Ishikawa (cell line): Measurements from ENCODE around the gene ROGDI.

Experiments used
- CEBPB ChIP-seq: IDR thresholded peaks from 2 replicates; pipeline ENCODE4 v1.6.1; 2012
- CREB1 ChIP-seq: IDR thresholded peaks from 2 replicates; pipeline ENCODE4 v1.6.1; 2012; ENCODE audit warnings: low read depth
- EGR1 ChIP-seq: IDR thresholded peaks from 2 replicates; pipeline ENCODE4 v1.6.1; 2012
- EP300 ChIP-seq: IDR thresholded peaks from 2 replicates; pipeline ENCODE4 v1.6.1; 2012; ENCODE audit warnings: borderline replicate concordance
- FOXM1 ChIP-seq: IDR thresholded peaks from 2 replicates; pipeline ENCODE4 v1.6.1; 2012; ENCODE audit warnings: low read depth, borderline replicate concordance
- MAX ChIP-seq: IDR thresholded peaks from 2 replicates; pipeline ENCODE4 v1.6.1; 2012
- NFIC ChIP-seq: IDR thresholded peaks from 2 replicates; pipeline ENCODE4 v1.6.1; 2012
- RAD21 ChIP-seq: IDR thresholded peaks from 2 replicates; pipeline ENCODE4 v1.6.1; 2012; ENCODE audit warnings: low read depth
- REST ChIP-seq: IDR thresholded peaks from 2 replicates; pipeline ENCODE4 v1.6.1; 2012; ENCODE audit warnings: low read depth, mild to moderate bottlenecking
- TAF1 ChIP-seq: IDR thresholded peaks from 2 replicates; pipeline ENCODE4 v1.6.1; 2012; ENCODE audit warnings: low read depth, mild to moderate bottlenecking
- TCF12 ChIP-seq: IDR thresholded peaks from 2 replicates; pipeline ENCODE4 v1.6.1; 2012; ENCODE audit warnings: low read depth
- TEAD4 ChIP-seq: IDR thresholded peaks from 2 replicates; pipeline ENCODE4 v1.6.1; 2012
- USF1 ChIP-seq: IDR thresholded peaks from 2 replicates; pipeline ENCODE4 v1.6.1; 2012
- YY1 ChIP-seq: IDR thresholded peaks from 2 replicates; pipeline ENCODE4 v1.6.1; 2012; ENCODE audit warnings: low read depth
- ZBTB7A ChIP-seq: IDR thresholded peaks from 2 replicates; pipeline ENCODE4 v1.6.1; 2012; ENCODE audit warnings: low read depth

ROGDI gene

GRCh38 chr16:4826980-4827379 is 24.5 kb upstream of the ROGDI start:
- TF ChIP-seq CREB1 (no peak), NFIC (no peak), YY1 (no peak), EGR1 (no peak), RAD21 (no peak), REST (no peak), USF1 (no peak), MAX (no peak), FOXM1 (no peak), ZBTB7A (no peak)

GRCh38 chr16:4826526-4826925 is 24.1 kb upstream of the ROGDI start:
- TF ChIP-seq RAD21, result no peak
- TF ChIP-seq CEBPB, result no peak

GRCh38 chr16:4825196-4825595 is 22.8 kb upstream of the ROGDI start:
- TF ChIP-seq ZBTB7A, result no peak
- TF ChIP-seq YY1, result no peak
- TF ChIP-seq EGR1, result no peak
- TF ChIP-seq CEBPB, result no peak
- no peak for TF ChIP-seq TCF12
- TF ChIP-seq USF1, result no peak
- no peak for TF ChIP-seq CREB1
- TF ChIP-seq EP300, result no peak
- TF ChIP-seq TAF1, result no peak

- TF ChIP-seq TAF1, result no peak
- TF ChIP-seq ZBTB7A, result no peak
- TF ChIP-seq NFIC, result no peak
- TF ChIP-seq EP300, result no peak
- TF ChIP-seq CEBPB, result no peak
- no peak for TF ChIP-seq TCF12
- no peak for TF ChIP-seq TEAD4
- no peak for TF ChIP-seq RAD21
- TF ChIP-seq CREB1, result no peak
These were observed 18.2 kb upstream of the ROGDI start for GRCh38 chr16:4820652-4821051.

- TF ChIP-seq RAD21, result no peak
- no peak for TF ChIP-seq TCF12
- no peak for TF ChIP-seq REST
These were observed 12.2 kb upstream of the ROGDI start for GRCh38 chr16:4814542-4815173.

GRCh38 chr16:4814046-4814445 is 11.6 kb upstream of the ROGDI start:
- TF ChIP-seq REST (no peak), NFIC (no peak), TEAD4 (no peak), TCF12 (no peak), CEBPB (no peak), YY1 (no peak), EP300 (no peak), RAD21 (no peak), USF1 (no peak), TAF1 (no peak), ZBTB7A (no peak), MAX (no peak)
